ENCODE results near the gene TCEANC2. TPM values are rescaled to one million over a fixed set of nuclear protein-coding genes. Genes with fewer than 3 reads are reported as not detected.
"Not testable (repeated sequence)": the region's sequence is repeated elsewhere in the genome, so short reads cannot be mapped to it uniquely, and the experiment has no call there.

Gene TCEANC2
- 1.9 and 3.2 TPM in 2 replicates for total RNA-seq (2022)
- percentile 44 among the genes with signal in this experiment for Bru-seq, nascent RNA
- percentile 41 among the genes with signal in this experiment for BruChase-seq, experiment 1, labeled RNA remaining after a 2-hour chase
- percentile 41 among the genes with signal in this experiment for BruChase-seq, experiment 2, labeled RNA remaining after a 6-hour chase
- long read RNA-seq, full-length matches to known transcripts = 1 of 1 reads
- long read RNA-seq, partial matches to known transcripts = 0 of 1 reads
- long read RNA-seq, other reads (novel, unspliced or antisense) = 0 of 1 reads

GRCh38 chr1:54052934-54053744, at the start of gene TCEANC2, which contains the start of gene TMEM59:
TSS of gene TCEANC2 (plus strand) at chr1:54053608. CDS start at chr1:54054423, 815 bp downstream.
TSS of gene TMEM59 (minus strand) at chr1:54053204. CDS start at chr1:54053188, 16 bp downstream.
- no peak for TF ChIP-seq CTCF (IDR thresholded peaks at IDR 0.05; ENCODE audit: insufficient read depth in 1 of 2, low read depth in 1 of 2, low read length in 1 of 2, severe bottlenecking in 1 of 2, unreplicated experiment in 1 of 2)
- Histone ChIP-seq H3K36me3 (ENCODE audit: control insufficient read depth, insufficient read depth, low read length) (no peaks in the 10 kb centered on the region), H3K9me3 (no peaks in the 10 kb centered on the region), H3K4me3 (ENCODE audit: low read depth, low read length) (peak within 1 kb of the TSS; percentile 82), H3K4me1 (no peaks in the 10 kb centered on the region), H3K27me3 (replicated peaks; ENCODE audit: control insufficient read depth, insufficient read depth, low read length) (no peaks in the 10 kb centered on the region)
- Mint-ChIP-seq H3K27me3 (ENCODE audit: insufficient read depth, unreplicated experiment) (no peaks in the 10 kb centered on the region), H3K4me1 (ENCODE audit: low read depth, unreplicated experiment) (no peaks in the 10 kb centered on the region), H3K27ac (ENCODE audit: unreplicated experiment) (no peak within 1 kb of the TSS), H3K36me3 (ENCODE audit: insufficient read depth, unreplicated experiment) (peaks cover 6% of the 10 kb centered on the region), H3K9me3 (ENCODE audit: unreplicated experiment) (no peaks in the 10 kb centered on the region), H3K4me3 (ENCODE audit: unreplicated experiment) (no peak within 1 kb of the TSS)
- intact Hi-C loops (cut with micrococcal nuclease; ENCODE audit: unreplicated experiment) = loop anchor here (1.0 to 2.0 kb wide), 2 partner anchors 24 to 215 kb away; partner anchors contain the start of gene NDC1
- ChIA-PET POLR2A (interaction anchor here (1.7 kb wide), 1 partner anchor 107 kb away, joined by 10 read pairs; the partner anchor contains the start of genes IFT25 and LRRC42), CTCF (interaction anchor here (0.6 to 1.5 kb wide), 2 partner anchors 29 to 726 kb away, joined by 3 read pairs; no protein-coding TSS in a partner anchor)
- no TSS peak for BruUV-seq (replicated peaks)
- peak; percentile 95 to 97 for DNase-seq

GRCh38 chr1:54003750-54004480, 49.5 kb upstream of the TCEANC2 start:
- intact Hi-C loops (cut with micrococcal nuclease; ENCODE audit: unreplicated experiment); H3K4me3 ChIP-seq (ENCODE audit: low read depth, low read length); BruUV-seq (replicated peaks); H3K36me3 Mint-ChIP-seq (ENCODE audit: insufficient read depth, unreplicated experiment); H3K4me1 Mint-ChIP-seq (ENCODE audit: low read depth, unreplicated experiment); H3K36me3 ChIP-seq (ENCODE audit: control insufficient read depth, insufficient read depth, low read length); H3K9me3 Mint-ChIP-seq (ENCODE audit: unreplicated experiment); H3K27me3 Mint-ChIP-seq (ENCODE audit: insufficient read depth, unreplicated experiment); H3K27ac Mint-ChIP-seq (ENCODE audit: unreplicated experiment); DNase-seq; POLR2A ChIA-PET; H3K9me3 ChIP-seq; H3K27me3 ChIP-seq (replicated peaks; ENCODE audit: control insufficient read depth, insufficient read depth, low read length); CTCF ChIA-PET; H3K4me3 Mint-ChIP-seq (ENCODE audit: unreplicated experiment); H3K4me1 ChIP-seq: not testable (repeated sequence)

- no peak for TF ChIP-seq CTCF (IDR thresholded peaks at IDR 0.05; ENCODE audit: insufficient read depth in 1 of 2, low read depth in 1 of 2, low read length in 1 of 2, severe bottlenecking in 1 of 2, unreplicated experiment in 1 of 2)
- no peaks in the 10 kb centered on the region for H3K27me3 Mint-ChIP-seq (ENCODE audit: insufficient read depth, unreplicated experiment)
- no TSS peak for BruUV-seq (replicated peaks)
- H3K36me3 Mint-ChIP-seq (ENCODE audit: insufficient read depth, unreplicated experiment) = peaks cover 5% of the 10 kb centered on the region
- H3K4me1 ChIP-seq = no peaks in the 10 kb centered on the region
- no peak overlapping the region for H3K27ac Mint-ChIP-seq (ENCODE audit: unreplicated experiment)
- no peak overlapping the region for H3K4me3 Mint-ChIP-seq (ENCODE audit: unreplicated experiment)
- intact Hi-C loops (cut with micrococcal nuclease; ENCODE audit: unreplicated experiment) = no loop called here
- no peaks in the 10 kb centered on the region for H3K27me3 ChIP-seq (replicated peaks; ENCODE audit: control insufficient read depth, insufficient read depth, low read length)
- ChIA-PET CTCF (no interaction called here), POLR2A (no interaction called here)
- no peak for DNase-seq
- H3K9me3 Mint-ChIP-seq (ENCODE audit: unreplicated experiment) = no peaks in the 10 kb centered on the region
- no peak overlapping the region for H3K4me3 ChIP-seq (ENCODE audit: low read depth, low read length)
- H3K9me3 ChIP-seq = no peaks in the 10 kb centered on the region
- no peaks in the 10 kb centered on the region for H3K36me3 ChIP-seq (ENCODE audit: control insufficient read depth, insufficient read depth, low read length)
- no peaks in the 10 kb centered on the region for H3K4me1 Mint-ChIP-seq (ENCODE audit: low read depth, unreplicated experiment)
Measured at GRCh38 chr1:54004481-54005049, 48.8 kb upstream of the TCEANC2 start.

Data from Caco-2 (cell line).